Right lobe of liver (tissue), 4 donors: Measurements from ENCODE around the gene MARCHF7.
"Not testable (repeated sequence)": the region's sequence is repeated elsewhere in the genome, so short reads cannot be mapped to it uniquely, and the experiment has no call there.

Source experiments
- CTCF ChIP-seq, 4 donors: fragments of 200-600 bp in 3 of 4; fragments of 450-650 bp in 1 of 4; IDR thresholded peaks; one replicate each; pipeline versions ENCODE4 v1.5.1 to v1.8.0; 2016 to 2022; ENCODE audit warnings: antibody characterized with exemption in 4 of 4, mild to moderate bottlenecking in 2 of 4
- POLR2A ChIP-seq: fragments of 450-650 bp; IDR thresholded peaks from one replicate; pipeline ENCODE4 v1.6.1; 2017; ENCODE audit warnings: antibody characterized with exemption, mild to moderate bottlenecking
- donor health status: DM: no; HTN: no; CAD: no.
- donor health status: DM: no; HTN: no; CAD: no.
- donor health status: DM: no; HTN: yes; CAD: no.

- not testable (repeated sequence) for TF ChIP-seq CTCF (IDR thresholded peaks at IDR 0.05); POLR2A
These were observed 32.9 kb downstream of the MARCHF7 start for GRCh38 chr2:159745237-159745636.
